ENCODE results near the gene CAMTA1. TPM values are rescaled to one million over a fixed set of nuclear protein-coding genes. Genes with fewer than 3 reads are reported as not detected.

Gene CAMTA1
- total RNA-seq, 1 donor from 2014 or later = 63.8 TPM

DNA sequence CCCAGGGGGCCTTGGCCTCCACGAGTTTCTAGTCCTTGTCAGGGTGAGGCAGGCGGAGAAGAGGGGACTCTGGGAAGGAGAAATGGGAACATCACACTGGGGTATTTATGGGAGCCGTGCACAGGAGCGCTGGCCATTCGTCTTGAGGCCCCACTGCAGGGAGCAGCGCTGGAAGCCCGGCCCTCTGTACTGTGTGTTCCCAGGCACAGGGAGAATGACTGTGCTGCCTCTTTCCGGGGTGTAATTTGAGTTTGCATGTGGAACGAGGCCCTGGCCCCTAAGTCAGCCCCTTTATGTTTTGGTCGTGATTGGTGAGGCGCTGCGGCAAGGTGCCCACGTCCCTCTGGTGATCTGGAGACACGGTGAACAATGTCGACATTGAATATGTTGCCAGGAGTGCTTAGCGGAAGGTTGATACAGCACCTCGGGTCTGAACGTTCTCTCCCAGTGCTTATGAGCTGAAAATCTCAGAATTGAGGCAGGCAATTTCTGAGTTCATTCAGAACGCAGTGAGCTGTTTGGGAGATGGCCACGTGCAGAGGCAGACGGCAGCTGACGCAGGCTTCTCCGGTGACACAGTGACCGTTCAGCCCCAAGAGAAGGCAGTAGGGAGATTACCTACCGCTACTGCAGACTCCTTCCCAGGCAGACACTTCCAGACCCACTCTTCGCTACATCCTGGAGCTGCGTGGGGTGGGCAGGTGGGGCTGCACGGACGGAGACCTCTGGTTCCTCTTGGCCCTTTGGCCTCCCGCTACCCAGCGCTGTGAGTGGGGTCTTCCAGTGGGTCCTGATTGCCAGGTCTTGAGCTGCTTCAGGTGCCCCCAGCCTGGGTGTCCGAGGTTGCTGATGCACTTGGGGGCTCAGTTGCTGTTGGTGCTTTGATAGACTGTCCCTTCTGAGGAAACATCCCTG, 265.8 kb downstream of the CAMTA1 start:
- peaks cover 10% of the 10 kb centered on the region for H3K4me1 Mint-ChIP-seq (ENCODE audit: low read depth)
- no peak overlapping the region for H3K27ac Mint-ChIP-seq (ENCODE audit: unreplicated experiment)
- H3K9me3 Mint-ChIP-seq (ENCODE audit: low read depth) = no peaks in the 10 kb centered on the region
- TF ChIP-seq, protein P1, sequence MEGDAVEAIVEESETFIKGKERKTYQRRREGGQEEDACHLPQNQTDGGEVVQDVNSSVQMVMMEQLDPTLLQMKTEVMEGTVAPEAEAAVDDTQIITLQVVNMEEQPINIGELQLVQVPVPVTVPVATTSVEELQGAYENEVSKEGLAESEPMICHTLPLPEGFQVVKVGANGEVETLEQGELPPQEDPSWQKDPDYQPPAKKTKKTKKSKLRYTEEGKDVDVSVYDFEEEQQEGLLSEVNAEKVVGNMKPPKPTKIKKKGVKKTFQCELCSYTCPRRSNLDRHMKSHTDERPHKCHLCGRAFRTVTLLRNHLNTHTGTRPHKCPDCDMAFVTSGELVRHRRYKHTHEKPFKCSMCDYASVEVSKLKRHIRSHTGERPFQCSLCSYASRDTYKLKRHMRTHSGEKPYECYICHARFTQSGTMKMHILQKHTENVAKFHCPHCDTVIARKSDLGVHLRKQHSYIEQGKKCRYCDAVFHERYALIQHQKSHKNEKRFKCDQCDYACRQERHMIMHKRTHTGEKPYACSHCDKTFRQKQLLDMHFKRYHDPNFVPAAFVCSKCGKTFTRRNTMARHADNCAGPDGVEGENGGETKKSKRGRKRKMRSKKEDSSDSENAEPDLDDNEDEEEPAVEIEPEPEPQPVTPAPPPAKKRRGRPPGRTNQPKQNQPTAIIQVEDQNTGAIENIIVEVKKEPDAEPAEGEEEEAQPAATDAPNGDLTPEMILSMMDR (IDR thresholded peaks at IDR 0.05) = no peak
- no peak for DNase-seq (ENCODE audit: low spot score)
- H3K36me3 Mint-ChIP-seq (ENCODE audit: low read depth) = no peaks in the 10 kb centered on the region
- H3K27me3 Mint-ChIP-seq (ENCODE audit: low read depth) = peaks cover 26% of the 10 kb centered on the region
- no peak overlapping the region for H3K4me3 Mint-ChIP-seq (ENCODE audit: unreplicated experiment)

GRCh38 chr1:7052701-7053100, 267.4 kb downstream of the CAMTA1 start:
- Mint-ChIP-seq H3K27me3 (ENCODE audit: low read depth) (peaks cover 26% of the 10 kb centered on the region), H3K27ac (ENCODE audit: unreplicated experiment) (no peak overlapping the region), H3K4me3 (ENCODE audit: unreplicated experiment) (no peak overlapping the region), H3K36me3 (ENCODE audit: low read depth) (no peaks in the 10 kb centered on the region), H3K9me3 (ENCODE audit: low read depth) (no peaks in the 10 kb centered on the region), H3K4me1 (ENCODE audit: low read depth) (no peaks in the 10 kb centered on the region)
- no peak for DNase-seq (ENCODE audit: low spot score)
- TF ChIP-seq, protein P1 (IDR thresholded peaks at IDR 0.05) = no peak

DNA sequence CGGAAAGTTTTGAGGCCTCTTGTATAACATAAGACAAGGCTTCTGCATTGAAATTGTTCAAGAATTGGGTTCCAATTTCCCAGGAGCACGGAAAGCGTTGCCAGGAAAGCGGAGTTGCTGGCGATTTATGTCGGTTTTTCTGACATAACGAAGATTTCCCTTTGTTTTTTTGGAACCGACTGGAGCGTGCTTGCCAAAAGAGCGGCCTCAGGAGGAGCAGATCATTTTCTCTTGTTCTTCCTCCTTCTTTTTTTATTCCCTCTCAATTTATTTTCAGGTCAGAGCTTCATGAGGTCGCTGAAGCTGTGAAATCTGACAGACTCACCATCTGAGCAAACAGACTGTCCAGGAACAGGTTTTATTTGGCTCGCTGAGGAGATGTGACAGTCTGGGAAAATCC, 275.5 kb downstream of the CAMTA1 start:
- Mint-ChIP-seq H3K9me3 (ENCODE audit: low read depth) (no peaks in the 10 kb centered on the region), H3K4me1 (ENCODE audit: low read depth) (no peaks in the 10 kb centered on the region), H3K27me3 (ENCODE audit: low read depth) (peaks cover 25% of the 10 kb centered on the region), H3K4me3 (ENCODE audit: unreplicated experiment) (no peak overlapping the region), H3K27ac (ENCODE audit: unreplicated experiment) (no peak overlapping the region), H3K36me3 (ENCODE audit: low read depth) (peaks cover 2% of the 10 kb centered on the region)
- TF ChIP-seq, protein P1 (IDR thresholded peaks at IDR 0.05) = no peak
- DNase-seq (ENCODE audit: low spot score) = no peak

DNA sequence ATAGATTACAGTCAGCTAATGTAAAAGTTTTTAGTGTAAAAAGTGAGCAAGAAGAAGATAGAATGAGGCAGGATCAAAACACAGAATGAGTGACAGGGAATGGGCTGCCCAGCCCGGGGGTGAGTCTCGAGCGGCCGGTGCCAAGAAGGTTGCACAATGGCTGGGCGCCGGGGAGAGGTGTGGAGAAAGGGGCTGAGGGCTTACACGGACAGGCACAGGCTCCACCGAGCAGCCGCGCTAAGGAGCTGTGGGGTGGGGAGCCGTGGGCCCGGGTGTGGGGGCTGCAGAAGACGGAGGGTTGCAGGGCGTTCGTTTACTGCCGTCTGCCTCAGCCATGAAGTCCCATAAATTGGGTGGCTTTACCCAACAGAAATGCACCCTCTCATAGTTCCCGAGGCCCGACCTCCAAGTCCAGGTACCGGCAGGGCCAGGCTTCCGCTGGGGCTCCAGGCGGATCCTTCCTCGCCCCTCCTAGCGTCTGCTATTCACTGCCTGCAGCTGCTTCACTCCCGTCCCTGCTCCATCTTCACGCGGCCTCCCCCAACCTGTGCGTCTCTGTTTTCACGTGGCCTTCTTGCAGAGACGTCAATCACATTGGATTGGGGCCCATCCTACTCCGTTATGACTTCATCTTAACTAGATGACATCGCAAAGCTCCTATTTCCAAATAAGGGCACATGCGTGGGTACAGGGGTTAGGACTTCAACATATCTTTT, 277.2 kb downstream of the CAMTA1 start:
- Mint-ChIP-seq H3K27ac (ENCODE audit: unreplicated experiment) (no peak overlapping the region), H3K36me3 (ENCODE audit: low read depth) (peaks cover 2% of the 10 kb centered on the region), H3K4me3 (ENCODE audit: unreplicated experiment) (no peak overlapping the region), H3K9me3 (ENCODE audit: low read depth) (no peaks in the 10 kb centered on the region), H3K4me1 (ENCODE audit: low read depth) (no peaks in the 10 kb centered on the region), H3K27me3 (ENCODE audit: low read depth) (peaks cover 31% of the 10 kb centered on the region)
- no peak for DNase-seq (ENCODE audit: low spot score)
- TF ChIP-seq, protein P1 (IDR thresholded peaks at IDR 0.05) = no peak

DNA sequence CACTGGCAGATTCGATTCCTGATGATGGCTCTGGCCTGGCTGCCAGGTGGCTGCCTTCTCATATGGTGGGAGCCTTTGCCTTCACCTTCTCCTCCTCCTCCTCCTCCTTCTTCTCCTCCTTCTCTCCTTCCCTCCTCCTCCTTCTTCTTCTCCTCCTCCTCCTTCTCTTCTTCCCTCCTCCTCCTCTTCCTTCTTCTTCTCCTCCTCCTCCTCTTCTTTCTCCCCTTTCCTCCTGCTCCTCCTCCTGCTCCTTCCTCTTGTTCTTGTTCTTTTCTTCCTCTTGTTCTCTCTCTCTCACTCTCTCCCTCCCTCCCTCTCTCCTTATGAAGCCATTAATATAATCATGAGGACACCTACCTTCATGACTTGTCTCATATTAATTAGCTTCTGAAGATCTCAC, 278.7 kb downstream of the CAMTA1 start:
- DNase-seq (ENCODE audit: low spot score) = no peak
- Mint-ChIP-seq H3K9me3 (ENCODE audit: low read depth) (no peaks in the 10 kb centered on the region), H3K4me1 (ENCODE audit: low read depth) (no peaks in the 10 kb centered on the region), H3K36me3 (ENCODE audit: low read depth) (peaks cover 2% of the 10 kb centered on the region), H3K27me3 (ENCODE audit: low read depth) (peaks cover 31% of the 10 kb centered on the region), H3K4me3 (ENCODE audit: unreplicated experiment) (no peak overlapping the region), H3K27ac (ENCODE audit: unreplicated experiment) (no peak overlapping the region)
- TF ChIP-seq, protein P1 (IDR thresholded peaks at IDR 0.05) = no peak
